OCI-LY1 (cell line): ENCODE data around the gene FPR3.

ENCODE experiments used
- CTCF ChIP-seq: fragments of 200-600 bp; sonication (generic), shearing (Covaris generic); IDR thresholded peaks from 2 replicates; pipeline ENCODE4 v1.5.1; 2017; ENCODE audit warnings: mild to moderate bottlenecking, antibody characterized with exemption, low read length, moderate library complexity, mixed read lengths
- EZH2 ChIP-seq: fragments of 200-600 bp; sonication (generic), shearing (Covaris generic); IDR thresholded peaks from 2 replicates; pipeline ENCODE4 v1.8.0; 2017; ENCODE audit warnings: borderline replicate concordance, mixed run types, mild to moderate bottlenecking, antibody characterized with exemption, low read length, moderate library complexity, mixed read lengths

DNA sequence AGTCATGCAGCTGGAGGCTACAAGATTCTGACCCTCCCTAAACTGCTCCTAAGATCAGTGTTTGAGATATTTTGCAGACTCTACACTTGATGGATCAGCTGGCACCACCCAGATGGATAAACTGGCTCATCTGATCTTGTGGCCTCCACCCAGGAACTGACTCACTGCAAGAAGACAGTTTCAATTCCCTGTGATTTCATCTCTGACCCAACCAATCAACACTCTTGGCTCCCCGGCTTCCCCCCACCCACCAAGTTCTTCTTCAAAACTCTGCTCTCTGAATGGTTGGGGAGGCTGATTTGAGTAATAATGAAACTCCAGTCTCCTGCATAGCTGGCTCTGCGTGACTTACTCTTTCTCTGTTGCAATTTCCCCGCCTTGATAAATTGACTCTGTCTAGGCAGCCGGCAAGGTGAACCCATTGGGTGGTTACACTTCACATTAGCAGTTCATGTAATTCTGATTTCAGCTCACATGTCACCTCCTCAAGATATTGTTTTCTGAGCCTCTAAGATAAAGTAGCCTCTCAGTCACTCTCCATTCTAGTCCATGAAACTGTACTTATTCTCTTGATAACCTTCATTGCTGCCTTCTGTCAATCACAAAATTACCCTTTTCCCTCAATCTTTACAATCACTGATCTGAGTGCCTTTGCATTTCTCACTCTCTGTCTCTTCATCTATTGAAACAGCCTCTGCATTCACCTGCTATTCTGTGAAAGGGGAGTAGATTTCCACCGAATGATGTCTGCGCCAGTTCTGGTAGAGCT, 9.9 kb upstream of the FPR3 start:
- TF ChIP-seq CTCF (no peak), EZH2 (no peak)
